ENCODE measurements around the gene TENT4B. TPM values are rescaled to one million over a fixed set of nuclear protein-coding genes. Genes with fewer than 3 reads are reported as not detected.

The TENT4B gene
- total and polyA plus RNA-seq, 8 donors, result 14.8 to 19.0 (median 15.9) TPM

GRCh38 chr16:50153596-50154419 lies 702 bp downstream of the TENT4B start:
- ATAC-seq, result no peak
- intact Hi-C loops (cut with DNase I), result loop anchor here in 1 of 2 donors (5.0 kb wide), 1 partner anchor 53 kb away; no protein-coding TSS in a partner anchor

GRCh38 chr16:50154420-50154950 lies 1.4 kb downstream of the TENT4B start:
- no peaks in the 10 kb centered on the region for H3K36me3 ChIP-seq
- H3K27me3 ChIP-seq, result no peaks in the 10 kb centered on the region
- DNase-seq, result no peak
- peak; percentile 3 for ATAC-seq
- peak overlapping the region; percentile 80 to 90 for H3K4me3 ChIP-seq
- TF ChIP-seq CTCF (IDR thresholded peaks at IDR 0.05), result no peak
- peak overlapping the region; percentile 85 to 97 for H3K27ac ChIP-seq
- intact Hi-C loops (cut with DNase I), result loop anchor here in 1 of 2 donors (5.0 kb wide), 1 partner anchor 53 kb away; no protein-coding TSS in a partner anchor
- H3K9me3 ChIP-seq, result no peaks in the 10 kb centered on the region
- peaks cover 18 to 42% of the 10 kb centered on the region in 2 donors for H3K4me1 ChIP-seq

More at GRCh38 chr16:50153596-50154419, 702 bp downstream of the TENT4B start:
- no peaks in the 10 kb centered on the region for H3K27me3 ChIP-seq
- no peaks in the 10 kb centered on the region for H3K36me3 ChIP-seq
- TF ChIP-seq CTCF (IDR thresholded peaks at IDR 0.05), result no peak
- peak in 3 of 4 donors; percentile 26 to 90 (median 49) for DNase-seq
- peak overlapping the region; percentile 80 to 90 for H3K4me3 ChIP-seq
- peak overlapping the region; percentile 85 to 97 for H3K27ac ChIP-seq
- no peaks in the 10 kb centered on the region for H3K9me3 ChIP-seq
- H3K4me1 ChIP-seq, result peaks cover 18 to 40% of the 10 kb centered on the region in 2 donors

GRCh38 chr16:50155925-50156324 lies 2.8 kb downstream of the TENT4B start:
- H3K36me3 ChIP-seq, result no peaks in the 10 kb centered on the region
- H3K9me3 ChIP-seq, result no peaks in the 10 kb centered on the region
- TF ChIP-seq CTCF (IDR thresholded peaks at IDR 0.05), result no peak
- H3K4me1 ChIP-seq, result peaks cover 23 to 57% of the 10 kb centered on the region in 2 donors
- ATAC-seq, result no peak
- H3K27ac ChIP-seq, result peak overlapping the region; percentile 57 to 85
- DNase-seq, result no peak
- peak overlapping the region in 1 of 2 donors; percentile 90 for H3K4me3 ChIP-seq
- no peaks in the 10 kb centered on the region for H3K27me3 ChIP-seq
- intact Hi-C loops (cut with DNase I), result no loop called here

GRCh38 chr16:50156590-50156989 lies 3.5 kb downstream of the TENT4B start:
- Histone ChIP-seq H3K36me3 (no peaks in the 10 kb centered on the region), H3K4me3 (no peak overlapping the region), H3K27me3 (no peaks in the 10 kb centered on the region), H3K9me3 (no peaks in the 10 kb centered on the region), H3K4me1 (peaks cover 23 to 63% of the 10 kb centered on the region in 2 donors), H3K27ac (no peak overlapping the region)
- no peak for DNase-seq
- TF ChIP-seq CTCF (IDR thresholded peaks at IDR 0.05), result no peak
- no peak for ATAC-seq
- intact Hi-C loops (cut with DNase I), result no loop called here

GRCh38 chr16:50160495-50161164 lies 7.5 kb downstream of the TENT4B start:
- H3K9me3 ChIP-seq, result no peaks in the 10 kb centered on the region
- no peak for TF ChIP-seq CTCF (IDR thresholded peaks at IDR 0.05)
- peaks cover 14 to 52% of the 10 kb centered on the region in 2 donors for H3K4me1 ChIP-seq
- DNase-seq, result no peak
- no peak overlapping the region for H3K4me3 ChIP-seq
- intact Hi-C loops (cut with DNase I), result no loop called here
- H3K27me3 ChIP-seq, result no peaks in the 10 kb centered on the region
- no peak overlapping the region for H3K27ac ChIP-seq
- ATAC-seq, result peak; percentile 47
- no peaks in the 10 kb centered on the region for H3K36me3 ChIP-seq

All from left lung (tissue), 10 donors.